Activated CD8-positive, alpha-beta memory T cell treated with anti-CD3 and anti-CD28 coated beads for 36 hours (primary cell): ENCODE data around the gene LRRC10B. TPM values are rescaled to one million over a fixed set of nuclear protein-coding genes. Genes with fewer than 3 reads are reported as not detected.

Experiments
- CTCF ChIA-PET: fragments of 350-600 bp; sonication (Branson Sonifier 250); formaldehyde crosslinking; loops from one replicate; lab custom pipeline; 2021; ENCODE audit warnings: antibody characterized with exemption; lab: Charles Lee
- POLR2A ChIA-PET: fragments of 350-600 bp; sonication (Branson Sonifier 250); formaldehyde crosslinking; loops from one replicate; lab custom pipeline; 2021; ENCODE audit warnings: antibody characterized with exemption; lab: Charles Lee
- total RNA-seq, 2 experiments: library from RNA; stranded (reverse); gene quantifications; one replicate each; pipeline ENCODE4 v1.2.3, GENCODE V29; 2021

Gene LRRC10B
- total RNA-seq, 2 experiments from 2014 or later, result not detected

- ChIA-PET POLR2A (no interaction called here), CTCF (interaction anchor here (1.3 to 4.3 kb wide), 7 partner anchors 9 to 83 kb away, joined by 3 to 72 read pairs (median 8); partner anchors contain the start of gene LRRC10B)
Measured at GRCh38 chr11:61518032-61518795, 9.7 kb downstream of the LRRC10B start.

GRCh38 chr11:61522881-61523280, 14.3 kb downstream of the LRRC10B start:
- POLR2A ChIA-PET, result no interaction called here

GRCh38 chr11:61524446-61524845, 15.9 kb downstream of the LRRC10B start:
- CTCF ChIA-PET, result no interaction called here
- POLR2A ChIA-PET, result no interaction called here

More at GRCh38 chr11:61522881-61523280, 14.3 kb downstream of the LRRC10B start:
- CTCF ChIA-PET, result interaction anchor here (1.5 kb wide), 1 partner anchor 116 kb away, joined by 3 read pairs; no protein-coding TSS in a partner anchor

- ChIA-PET CTCF (interaction anchor here (3.1 kb wide), 1 partner anchor 8 kb away, joined by 15 read pairs; no protein-coding TSS in a partner anchor), POLR2A (no interaction called here)
Measured at GRCh38 chr11:61524963-61525587, 16.5 kb downstream of the LRRC10B start.

GRCh38 chr11:61526229-61526628, 17.7 kb downstream of the LRRC10B start:
- ChIA-PET POLR2A (no interaction called here), CTCF (interaction anchor here (0.7 to 3.1 kb wide), 2 partner anchors 10 to 49 kb away, joined by 3 to 15 read pairs; no protein-coding TSS in a partner anchor)

GRCh38 chr11:61526956-61527731, 18.6 kb downstream of the LRRC10B start:
- POLR2A ChIA-PET, result no interaction called here
- CTCF ChIA-PET, result interaction anchor here (3.1 kb wide), 1 partner anchor 10 kb away, joined by 15 read pairs; no protein-coding TSS in a partner anchor

GRCh38 chr11:61528114-61528513, 19.6 kb downstream of the LRRC10B start:
- POLR2A ChIA-PET, result no interaction called here
- CTCF ChIA-PET, result interaction anchor here (3.1 kb wide), 1 partner anchor 11 kb away, joined by 15 read pairs; no protein-coding TSS in a partner anchor

- ChIA-PET CTCF (interaction anchor here (1.0 to 1.6 kb wide), 2 partner anchors 9 to 108 kb away, joined by 3 to 5 read pairs; no protein-coding TSS in a partner anchor), POLR2A (no interaction called here)
Measured at GRCh38 chr11:61529537-61530225, 21.1 kb downstream of the LRRC10B start.

- ChIA-PET POLR2A (interaction anchor here (0.7 kb wide), 1 partner anchor 195 kb away, joined by 4 read pairs; no protein-coding TSS in a partner anchor), CTCF (interaction anchor here (0.7 to 2.9 kb wide), 5 partner anchors 11 to 134 kb away, joined by 3 to 9 read pairs (median 5); no protein-coding TSS in a partner anchor)
Measured at GRCh38 chr11:61531044-61531443, 22.5 kb downstream of the LRRC10B start.

- POLR2A ChIA-PET, result no interaction called here
Measured at GRCh38 chr11:61532134-61533038, 23.8 kb downstream of the LRRC10B start.

GRCh38 chr11:61533039-61533375, 24.5 kb downstream of the LRRC10B start:
- POLR2A ChIA-PET, result no interaction called here
- CTCF ChIA-PET, result interaction anchor here (2.9 kb wide), 1 partner anchor 16 kb away, joined by 9 read pairs; no protein-coding TSS in a partner anchor

More at GRCh38 chr11:61532134-61533038, 23.8 kb downstream of the LRRC10B start:
- CTCF ChIA-PET, result interaction anchor here (0.7 to 2.9 kb wide), 5 partner anchors 12 to 106 kb away, joined by 3 to 9 read pairs (median 5); no protein-coding TSS in a partner anchor

GRCh38 chr11:61533401-61533800, 24.9 kb downstream of the LRRC10B start:
- ChIA-PET POLR2A (no interaction called here), CTCF (no interaction called here)

GRCh38 chr11:61534025-61534932, 25.7 kb downstream of the LRRC10B start:
- POLR2A ChIA-PET, result no interaction called here

GRCh38 chr11:61534933-61535839, 26.6 kb downstream of the LRRC10B start:
- ChIA-PET POLR2A (no interaction called here), CTCF (interaction anchor here (1.3 kb wide), 1 partner anchor 18 kb away, joined by 5 read pairs; no protein-coding TSS in a partner anchor)

More at GRCh38 chr11:61534025-61534932, 25.7 kb downstream of the LRRC10B start:
- CTCF ChIA-PET, result no interaction called here

GRCh38 chr11:61535998-61536675, 27.6 kb downstream of the LRRC10B start:
- CTCF ChIA-PET, result interaction anchor here (1.3 kb wide), 1 partner anchor 19 kb away, joined by 5 read pairs; no protein-coding TSS in a partner anchor
- POLR2A ChIA-PET, result no interaction called here
